K562 (cell line): ENCODE measurements around the gene SRRT. TPM values are rescaled to one million over a fixed set of nuclear protein-coding genes. Genes with fewer than 3 reads are reported as not detected.

Experiments used
- CEBPZ ChIP-seq: fragments of 150-350 bp; IDR thresholded peaks from 2 replicates; pipeline ENCODE4 v1.6.1; 2014; ENCODE audit warnings: low read depth, mild to moderate bottlenecking, low read length, borderline replicate concordance
- CREB1 ChIP-seq, 2 experiments: sonication (generic) in 1 of 2; formaldehyde crosslinking in 1 of 2; IDR thresholded peaks; 2 replicates each; pipeline versions ENCODE4 v1.6.1 to v1.8.0; 2012 to 2022; ENCODE audit warnings: inconsistent platforms in 1 of 2, mild to moderate bottlenecking in 1 of 2, missing genetic modification reagents in 1 of 2, moderate library complexity in 1 of 2
- E4F1 ChIP-seq: fragments of 250-450 bp; sonication (Bioruptor Pico); IDR thresholded peaks from 2 replicates; pipeline ENCODE4 v1.5.0; 2021; ENCODE audit warnings: mild to moderate bottlenecking, borderline replicate concordance
- ETS2 ChIP-seq: IDR thresholded peaks from 2 replicates; pipeline ENCODE4 v1.6.1; 2016; ENCODE audit warnings: borderline replicate concordance, missing genetic modification characterization, mild to moderate bottlenecking, moderate library complexity, missing compliant biosample characterization; ENCODE audit not compliant: poor library complexity, severe bottlenecking
- LCOR ChIP-seq: sonication (generic); formaldehyde crosslinking; IDR thresholded peaks from 2 replicates; pipeline ENCODE4 v1.8.0; 2022; ENCODE audit warnings: mild to moderate bottlenecking, missing genetic modification reagents
- MEF2A ChIP-seq: IDR thresholded peaks from 2 replicates; pipeline ENCODE4 v1.6.1; 2011; ENCODE audit warnings: low read depth, mild to moderate bottlenecking, low read length, moderate library complexity; ENCODE audit not compliant: control insufficient read depth
- MEF2D ChIP-seq: conservative IDR thresholded peaks from 2 replicates; pipeline ENCODE4 v1.6.1; 2016; ENCODE audit warnings: low read depth, missing genetic modification characterization, missing compliant biosample characterization
- NRF1 ChIP-seq, 2 experiments: fragments of 450-650 bp; IDR thresholded peaks in 1 of 2; conservative IDR thresholded peaks in 1 of 2; 2 replicates each; pipeline ENCODE4 v1.6.1; 2014; ENCODE audit warnings: mild to moderate bottlenecking in 2 of 2
- RHOXF2B ChIP-seq: fragments of 250-450 bp; sonication (Bioruptor Pico); conservative IDR thresholded peaks from 2 replicates; pipeline ENCODE4 v1.5.1; 2021
- SMAD4 ChIP-seq: fragments of 250-450 bp; sonication (Bioruptor Pico); conservative IDR thresholded peaks from 2 replicates; pipeline ENCODE4 v1.8.0; 2021; ENCODE audit warnings: inconsistent platforms, mild to moderate bottlenecking, moderate library complexity
- SP1 ChIP-seq: sonication (generic); formaldehyde crosslinking; IDR thresholded peaks from 2 replicates; pipeline ENCODE4 v1.8.1; 2022; ENCODE audit warnings: mild to moderate bottlenecking, missing genetic modification reagents
- U2AF1 ChIP-seq: fragments of 200-400 bp; formaldehyde crosslinking; optimal IDR thresholded peaks from 2 replicates; pipeline ENCODE3; 2017; ENCODE audit warnings: mild to moderate bottlenecking, low read depth, low read length, moderate library complexity
- VEZF1 ChIP-seq: fragments of 200-800 bp; sonication (Bioruptor generic); IDR thresholded peaks from 2 replicates; pipeline ENCODE4 v1.6.1; 2017; ENCODE audit warnings: missing genetic modification characterization, missing compliant biosample characterization
- ZBED1 ChIP-seq: IDR thresholded peaks from 2 replicates; pipeline ENCODE4 v1.6.1; 2014
- ZNF165 ChIP-seq: fragments of 250-450 bp; sonication (Bioruptor Pico); IDR thresholded peaks from 2 replicates; pipeline ENCODE4 v1.4.0; 2020; ENCODE audit warnings: borderline replicate concordance
- ZNF23 ChIP-seq: fragments of 250-450 bp; sonication (Bioruptor Pico); IDR thresholded peaks from 2 replicates; pipeline ENCODE4 v1.4.0; 2020; ENCODE audit warnings: mild to moderate bottlenecking
- polyA plus RNA-seq, 8 experiments: library from polyadenylated mRNA; depleted of rRNA in 4 of 8; stranded (reverse) in 5 of 8; unstranded in 3 of 8; fragments of >200 nt; fragmentation: Nextera tagmentation in 2 of 8; fragmentation: Illumina TruSeq in 1 of 8; extraction: Ambion mirVana in 2 of 8; extraction: Trizol in 1 of 8; gene quantifications; 2 replicates each; pipeline versions ENCODE4 v1.2.1 to v1.2.3, GENCODE V29; 2011 to 2014; ENCODE audit warnings: inconsistent platforms in 1 of 8, missing spikeins in 1 of 8
- total RNA-seq, 7 experiments: library from RNA; depleted of rRNA in 6 of 7; stranded (reverse); fragments of >200 nt in 6 of 7; fragmentation: Illumina TruSeq in 2 of 7; extraction: Trizol in 2 of 7; gene quantifications; 2 replicates each; pipeline versions ENCODE4 v1.2.1 to v1.2.3, GENCODE V29; 2011 to 2021; ENCODE audit warnings: low replicate concordance in 1 of 7

Gene SRRT
- total and polyA plus RNA-seq, 9 of the 15 experiments (the other 6 are each of a cell fraction or from before 2014, with no cell fraction given) = 10.3 to 263 (median 84.4) TPM

GRCh38 chr7:100887516-100888290, 12.8 kb downstream of the SRRT start (continued):
- TF ChIP-seq CREB1 (IDR thresholded peaks at IDR 0.05) = 0 out of 2 replicates have a peak, but pooled peaks have one; percentile 40
- peak; percentile 36; the same call in 1 of the 2 replicates for TF ChIP-seq CREB1 (CRISPR knock-in tag; IDR thresholded peaks at IDR 0.05)
- TF ChIP-seq U2AF1 = no peak
- peak; percentile 41 for TF ChIP-seq LCOR (CRISPR knock-in tag)
- TF ChIP-seq ZNF165 (CRISPR knock-in tag) = no peak
- TF ChIP-seq SP1 (CRISPR knock-in tag) = peak; percentile 36; the same call in 1 of the 2 replicates
- TF ChIP-seq RHOXF2B (CRISPR knock-in tag) = no peak
- no peak for TF ChIP-seq MEF2A
- TF ChIP-seq ZBED1 = 0 out of 2 replicates have a peak, but pooled peaks have one; percentile 10
- TF ChIP-seq ZNF23 = no peak
- TF ChIP-seq E4F1 (CRISPR knock-in tag) = no peak
- peak; percentile 31; the same call in 1 of the 2 replicates for TF ChIP-seq VEZF1 (CRISPR knock-in tag)
- peak; percentile 34 to 52; a peak in 2 of 4 replicates for TF ChIP-seq NRF1 (conservative IDR thresholded peaks at IDR 0.05 in 1 of 2, IDR thresholded peaks at IDR 0.05 in 1 of 2)
- TF ChIP-seq MEF2D = no peak
- no peak for TF ChIP-seq ETS2 (tag)
- no peak for TF ChIP-seq SMAD4
- TF ChIP-seq CEBPZ = no peak
